MM.1S (cell line): ENCODE results near the gene PRM2.

Experiments
- EZH2 ChIP-seq: fragments of 300-600 bp; sonication (generic); optimal IDR thresholded peaks from 2 replicates; pipeline ENCODE3; 2017; ENCODE audit warnings: low read depth, mild to moderate bottlenecking, antibody characterized with exemption, low read length, mixed read lengths
- EZH2phosphoT487 ChIP-seq: fragments of 300-600 bp; sonication (generic); IDR thresholded peaks from 2 replicates; pipeline ENCODE4 v1.6.1; 2018; ENCODE audit warnings: antibody characterized with exemption, low read length
- TF ChIP-seq, protein P1 (sequence below): fragments of 300-600 bp; sonication (generic); IDR thresholded peaks from 2 replicates; pipeline ENCODE4 v1.5.1; 2016; ENCODE audit warnings: antibody characterized with exemption, low read length, mixed read lengths

DNA sequence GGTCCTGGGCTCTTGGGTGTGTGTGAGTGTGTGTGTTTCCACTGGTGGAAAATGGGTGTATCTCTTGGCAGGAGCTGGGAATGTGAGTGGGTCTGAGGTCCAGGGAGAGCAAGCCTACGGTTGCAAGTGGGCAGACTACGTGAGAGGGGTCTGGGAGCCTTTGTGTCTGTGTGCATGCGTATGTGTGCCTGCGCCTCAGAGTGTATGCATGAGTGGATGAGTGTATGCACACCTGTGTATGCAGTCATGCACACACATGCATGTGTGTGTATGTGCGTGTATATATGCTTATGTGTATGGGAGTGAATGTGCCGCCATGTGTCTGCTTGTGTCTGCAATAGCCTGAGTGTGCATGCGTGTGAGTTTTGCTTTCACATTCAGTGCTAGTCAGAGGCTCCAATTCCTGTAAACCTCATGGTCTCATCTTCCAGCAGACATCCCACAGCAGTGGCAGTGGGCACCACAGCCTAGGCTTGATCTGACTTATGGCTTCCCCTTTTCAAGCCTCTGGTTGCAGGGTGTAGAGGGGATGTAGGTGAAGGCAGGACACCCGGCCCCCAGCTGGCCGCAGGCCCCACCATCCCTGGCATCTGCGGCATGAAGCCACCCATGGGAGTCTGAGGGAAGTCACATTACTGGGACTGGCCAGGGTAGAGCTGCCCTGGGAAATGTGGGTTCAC is 49.3 kb upstream of the PRM2 start:
- TF ChIP-seq, protein P1, sequence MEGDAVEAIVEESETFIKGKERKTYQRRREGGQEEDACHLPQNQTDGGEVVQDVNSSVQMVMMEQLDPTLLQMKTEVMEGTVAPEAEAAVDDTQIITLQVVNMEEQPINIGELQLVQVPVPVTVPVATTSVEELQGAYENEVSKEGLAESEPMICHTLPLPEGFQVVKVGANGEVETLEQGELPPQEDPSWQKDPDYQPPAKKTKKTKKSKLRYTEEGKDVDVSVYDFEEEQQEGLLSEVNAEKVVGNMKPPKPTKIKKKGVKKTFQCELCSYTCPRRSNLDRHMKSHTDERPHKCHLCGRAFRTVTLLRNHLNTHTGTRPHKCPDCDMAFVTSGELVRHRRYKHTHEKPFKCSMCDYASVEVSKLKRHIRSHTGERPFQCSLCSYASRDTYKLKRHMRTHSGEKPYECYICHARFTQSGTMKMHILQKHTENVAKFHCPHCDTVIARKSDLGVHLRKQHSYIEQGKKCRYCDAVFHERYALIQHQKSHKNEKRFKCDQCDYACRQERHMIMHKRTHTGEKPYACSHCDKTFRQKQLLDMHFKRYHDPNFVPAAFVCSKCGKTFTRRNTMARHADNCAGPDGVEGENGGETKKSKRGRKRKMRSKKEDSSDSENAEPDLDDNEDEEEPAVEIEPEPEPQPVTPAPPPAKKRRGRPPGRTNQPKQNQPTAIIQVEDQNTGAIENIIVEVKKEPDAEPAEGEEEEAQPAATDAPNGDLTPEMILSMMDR, result no peak
- TF ChIP-seq EZH2phosphoT487, result no peak
- TF ChIP-seq EZH2, result no peak
